Measurements from ENCODE around the gene FOSB. TPM values are rescaled to one million over a fixed set of nuclear protein-coding genes. Genes with fewer than 3 reads are reported as not detected.
"Not testable (repeated sequence)": the region's sequence is repeated elsewhere in the genome, so short reads cannot be mapped to it uniquely, and the experiment has no call there.

Gene FOSB
- polyA plus RNA-seq (2013, experiment 1 of 2; ENCODE audit: insufficient read length) = 1.2 TPM
- polyA plus RNA-seq (2013, experiment 2 of 2; ENCODE audit: insufficient read length) = 1.3 TPM

GRCh38 chr19:45467456-45468158, at the start of gene FOSB:
TSS of gene FOSB (plus strand) at chr19:45467996. CDS start at chr19:45468587, 591 bp downstream.
- DNase-seq = peak; percentile 96

DNA sequence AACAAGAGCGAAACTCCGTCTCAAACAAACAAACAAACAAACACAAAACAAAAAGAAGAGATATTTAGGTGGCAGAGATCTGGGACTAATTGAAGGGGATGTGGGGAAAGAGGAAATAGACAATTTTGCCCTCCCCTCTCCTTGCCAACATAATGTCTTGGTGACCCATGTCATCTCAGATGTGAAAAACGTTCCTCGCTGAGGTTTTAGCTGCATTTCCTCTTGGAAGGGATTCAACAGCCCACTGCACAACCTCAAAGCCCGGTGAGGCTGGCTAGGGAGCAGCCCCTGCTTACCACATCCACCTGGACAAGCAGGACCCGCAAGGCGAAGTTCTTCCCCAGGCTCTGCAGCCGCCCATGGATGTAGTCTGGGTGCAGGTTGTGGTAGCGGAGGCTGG, 49.0 kb upstream of the FOSB start:
- no peak for DNase-seq

DNA sequence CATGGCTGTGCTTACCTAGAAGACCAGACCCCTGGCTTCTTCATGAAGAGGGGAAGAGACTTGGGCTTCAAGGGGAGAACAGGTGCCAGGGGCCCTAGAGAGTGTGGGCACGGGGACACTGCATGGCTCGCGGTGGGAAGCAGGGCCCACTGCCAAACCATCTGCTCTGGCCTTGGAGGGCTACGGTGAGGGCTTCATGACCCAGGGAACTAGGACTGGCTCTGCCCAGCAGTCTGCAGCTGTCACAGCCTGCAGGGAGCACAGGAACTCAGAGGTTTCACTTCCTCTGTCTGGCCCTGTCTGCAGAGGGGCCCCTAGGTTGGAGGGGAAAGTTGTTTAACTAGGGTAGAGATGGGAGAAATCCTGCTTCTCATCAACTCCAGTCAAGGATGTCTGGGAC, 48.4 kb upstream of the FOSB start:
- no peak for DNase-seq

GRCh38 chr19:45419895-45420294, 47.9 kb upstream of the FOSB start:
- no peak for DNase-seq

GRCh38 chr19:45420356-45420755, 47.4 kb upstream of the FOSB start:
- no peak for DNase-seq

DNA sequence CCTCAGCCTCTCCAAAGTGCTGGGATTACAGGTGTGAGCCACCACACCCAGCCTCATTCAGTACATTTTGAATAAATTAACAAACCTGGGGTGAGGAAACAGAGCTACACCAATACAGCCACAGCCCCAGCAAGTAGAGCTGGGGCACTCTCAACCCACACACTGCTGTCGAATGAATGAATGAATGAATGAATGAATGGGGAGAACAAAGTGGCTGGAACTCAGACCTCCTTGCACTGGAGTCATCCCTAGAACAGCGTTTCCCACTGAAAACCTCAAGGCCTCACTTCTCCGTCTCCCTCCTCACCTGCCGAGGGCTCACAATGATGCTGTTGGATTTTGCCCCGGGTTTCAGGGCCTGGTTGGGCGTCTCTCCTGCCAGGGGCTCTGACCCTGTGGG, 46.9 kb upstream of the FOSB start:
- no peak for DNase-seq

DNA sequence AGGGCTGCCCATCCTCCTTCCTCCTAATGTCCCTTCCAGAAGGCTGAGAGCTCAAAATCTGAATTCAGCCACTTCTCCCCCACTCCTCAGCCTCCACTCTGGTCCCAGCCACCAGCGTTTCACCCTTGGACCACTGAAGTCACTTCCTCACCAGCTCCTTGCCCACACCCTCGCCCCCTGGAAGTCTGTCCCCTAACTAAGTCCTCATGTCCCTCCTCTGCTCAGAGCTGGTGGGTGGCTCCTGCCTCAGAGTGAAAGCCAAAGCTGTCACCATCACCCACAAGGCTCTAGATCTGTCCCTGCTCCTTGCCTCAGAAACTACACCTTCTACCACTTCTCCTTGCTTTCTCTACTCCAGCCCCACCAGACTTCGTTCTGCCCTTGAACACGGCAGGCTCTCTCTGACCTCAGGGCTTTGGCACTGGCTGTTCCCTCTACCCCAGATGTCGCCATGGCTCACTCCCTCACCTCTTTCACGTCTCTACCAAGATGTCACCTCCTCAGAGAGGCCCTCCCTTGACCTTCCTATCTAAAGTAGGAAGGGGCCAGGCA, 45.8 kb upstream of the FOSB start:
- DNase-seq = no peak

GRCh38 chr19:45423033-45423588, 44.7 kb upstream of the FOSB start:
- no peak for DNase-seq

- peak; percentile 95 for DNase-seq
Measured at GRCh38 chr19:45423589-45424190, 44.1 kb upstream of the FOSB start, which contains the start of gene ERCC1. TSS of gene ERCC1 (minus strand) at chr19:45423917. CDS start at chr19:45423374, 543 bp downstream.

- peak; percentile 94 for DNase-seq
Measured at GRCh38 chr19:45424191-45425058, 43.4 kb upstream of the FOSB start.

GRCh38 chr19:45428384-45429231, 39.2 kb upstream of the FOSB start:
- peak; percentile 70 for DNase-seq

DNA sequence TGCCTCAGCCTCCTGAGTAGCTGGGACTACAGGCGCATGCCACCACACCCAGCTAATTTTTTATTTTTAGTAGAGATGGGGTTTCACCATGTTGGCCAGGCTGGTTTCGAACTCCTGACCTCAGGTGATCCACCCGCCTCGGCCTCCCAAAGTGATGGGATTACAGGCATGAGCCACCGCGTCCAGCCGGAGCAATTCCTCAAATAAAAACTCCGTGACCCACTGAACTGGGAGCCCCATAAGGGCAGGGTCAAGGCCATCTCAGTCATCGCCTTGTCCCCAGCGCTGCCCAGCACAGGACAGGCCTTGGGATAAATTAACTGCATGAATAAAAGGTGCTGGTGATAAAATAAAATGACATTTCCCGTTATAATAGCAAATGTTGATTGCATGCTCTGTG, 37.9 kb upstream of the FOSB start:
- DNase-seq = not testable (repeated sequence)

DNA sequence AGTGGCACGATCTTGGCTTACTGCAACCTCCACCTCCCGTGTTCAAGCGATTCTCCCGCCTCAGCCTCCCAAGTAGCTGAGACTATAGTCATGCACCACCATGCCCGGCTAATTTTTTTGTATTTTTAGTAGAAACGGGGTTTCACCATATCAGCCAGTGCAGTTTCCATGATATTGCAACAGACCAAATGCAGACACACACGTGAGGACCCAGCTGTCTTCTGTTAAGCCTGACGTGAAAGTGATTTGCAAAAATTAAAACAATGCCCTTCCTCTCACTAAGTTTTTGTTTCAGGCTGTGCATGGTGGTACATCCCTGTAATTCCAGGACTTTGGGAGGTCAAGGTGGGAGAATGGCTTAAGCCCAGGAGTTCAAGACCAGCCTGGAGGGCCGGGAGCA, 36.8 kb upstream of the FOSB start:
- peak; percentile 79 for DNase-seq

- not testable (repeated sequence) for DNase-seq
Measured at GRCh38 chr19:45432543-45432942, 35.3 kb upstream of the FOSB start.

- DNase-seq = no peak
Measured at GRCh38 chr19:45437328-45437727, 30.5 kb upstream of the FOSB start.

DNA sequence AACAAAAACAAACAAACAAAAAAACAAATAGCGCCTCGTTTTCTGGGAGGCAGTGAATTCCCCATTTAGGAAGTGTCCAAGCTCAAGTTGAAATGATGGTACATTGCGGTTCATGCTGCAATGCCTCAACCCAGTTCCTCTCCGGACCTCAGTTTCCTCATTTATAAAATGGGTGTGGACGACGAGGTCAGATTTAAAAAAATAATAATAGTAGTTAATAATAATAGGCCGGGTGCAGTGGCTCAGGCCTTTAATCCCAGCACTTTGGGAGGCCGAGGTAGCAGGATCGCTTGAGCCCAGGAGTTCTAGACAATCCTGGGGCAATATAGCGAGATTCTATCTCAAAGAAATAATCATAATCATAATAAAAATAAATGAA, 28.6 kb upstream of the FOSB start:
- no peak for DNase-seq

DNA sequence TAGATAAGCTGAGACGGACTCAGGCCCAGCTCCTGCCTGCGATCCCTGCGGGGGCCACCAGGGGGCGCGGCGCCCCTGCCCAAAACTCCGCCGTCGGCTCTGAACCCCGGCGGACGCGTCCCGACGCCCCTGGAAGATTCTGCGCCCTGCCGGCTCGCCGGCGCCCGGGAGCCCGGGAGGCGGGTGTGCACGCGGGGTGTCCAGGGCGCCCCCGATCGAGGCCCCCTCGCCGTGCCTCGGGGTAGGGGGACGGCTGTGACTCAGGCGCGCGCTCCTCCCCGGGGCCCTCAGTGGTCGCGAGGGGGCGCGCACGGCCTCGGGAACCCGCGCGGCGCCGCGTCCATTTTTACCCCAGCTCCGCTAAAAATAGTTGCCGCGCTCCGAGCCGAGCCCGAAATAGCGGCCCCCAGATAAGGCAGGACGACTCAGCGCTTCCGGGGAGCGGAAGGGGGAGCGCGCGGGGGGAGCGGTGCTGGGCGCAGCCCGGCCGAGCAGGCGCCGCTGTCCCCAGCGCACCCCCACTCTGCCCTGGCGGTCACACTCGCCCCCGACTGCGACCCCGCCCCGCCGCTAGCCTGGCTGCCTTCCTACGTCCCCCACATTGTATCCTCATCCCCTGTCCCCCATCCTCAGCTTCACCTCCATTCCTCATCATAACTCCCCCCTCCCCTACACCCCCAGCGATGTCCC, 28.1 kb upstream of the FOSB start:
- peak; percentile 85 for DNase-seq

DNA sequence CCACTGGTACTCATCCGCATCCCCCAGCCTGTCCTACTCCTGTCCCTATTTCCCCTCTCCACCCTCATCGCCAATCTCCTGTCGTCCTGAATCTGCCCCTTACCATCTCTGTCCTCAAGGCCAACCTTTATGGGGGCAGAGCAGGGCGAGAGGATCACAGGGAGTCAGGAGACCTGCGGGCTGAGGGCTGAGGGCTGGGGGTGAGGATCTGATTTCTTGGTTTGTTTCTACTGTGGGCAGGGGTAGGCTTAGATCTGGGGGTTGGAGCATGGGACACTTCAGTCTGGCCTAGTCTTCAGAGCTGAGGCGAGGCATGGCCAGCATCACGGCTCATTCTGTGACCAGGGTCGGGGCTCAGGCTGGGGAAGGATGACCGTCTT, 27.5 kb upstream of the FOSB start:
- DNase-seq = no peak

GRCh38 chr19:45440873-45441654, 26.7 kb upstream of the FOSB start:
- DNase-seq = peak; percentile 50

DNA sequence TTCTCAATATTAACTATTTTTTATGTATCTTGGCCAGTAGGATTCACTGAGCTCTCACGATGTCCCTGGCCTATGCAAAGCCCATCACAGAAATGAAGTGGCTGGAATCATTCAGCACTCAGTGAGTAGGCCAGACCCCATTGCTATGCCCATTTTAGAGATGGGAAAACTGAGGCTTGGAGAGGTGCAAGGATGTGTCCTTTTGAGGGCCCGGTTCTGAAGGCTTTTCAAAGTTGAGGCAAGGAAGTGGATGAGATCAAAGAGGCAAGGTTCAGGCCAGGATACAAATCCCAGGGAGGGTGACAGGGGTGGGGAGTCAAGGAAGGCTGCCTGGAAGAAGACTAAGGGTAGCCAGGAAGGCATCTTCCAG, 25.4 kb upstream of the FOSB start:
- no peak for DNase-seq
